GM12878 (cell line): ENCODE measurements around the gene SIRPD. TPM values are rescaled to one million over a fixed set of nuclear protein-coding genes. Genes with fewer than 3 reads are reported as not detected.

Source experiments
- BHLHE40 ChIP-seq, 2 experiments: fragments of 450-650 bp in 1 of 2; IDR thresholded peaks; 2 replicates each; pipeline ENCODE4 v1.6.1; 2011 to 2017; ENCODE audit warnings: low read depth in 2 of 2, borderline replicate concordance in 1 of 2, improper control_type of control experiment in 1 of 2, low read length in 1 of 2, mild to moderate bottlenecking in 1 of 2
- EED ChIP-seq: sonication (generic); IDR thresholded peaks from 2 replicates; pipeline ENCODE4 v1.6.1; 2016; ENCODE audit warnings: antibody characterized with exemption, low read depth
- EGR1 ChIP-seq, 2 experiments: IDR thresholded peaks; 1 replicate in 1 of 2; 2 replicates in 1 of 2; pipeline ENCODE4 v1.6.1; 2011 to 2012; ENCODE audit warnings: low read depth in 2 of 2, low read length in 2 of 2, borderline replicate concordance in 1 of 2, mild to moderate bottlenecking in 1 of 2, moderate library complexity in 1 of 2
- MTA3 ChIP-seq: IDR thresholded peaks from 2 replicates; pipeline ENCODE4 v1.6.1; 2012; ENCODE audit warnings: low read length, inconsistent platforms, borderline replicate concordance
- PAX8 ChIP-seq: fragments of 450-650 bp; IDR thresholded peaks from 2 replicates; pipeline ENCODE4 v1.6.1; 2017; ENCODE audit warnings: mild to moderate bottlenecking, moderate library complexity
- SMAD1 ChIP-seq: fragments of 450-650 bp; IDR thresholded peaks from 2 replicates; pipeline ENCODE4 v1.6.1; 2018; ENCODE audit warnings: mild to moderate bottlenecking, low read depth; ENCODE audit not compliant: partially characterized antibody
- polyA plus RNA-seq, 11 experiments: library from polyadenylated mRNA; depleted of rRNA in 4 of 11; unstranded in 6 of 11; stranded (reverse) in 5 of 11; fragments of >200 nt; fragmentation: Nextera tagmentation in 4 of 11; fragmentation: Illumina TruSeq in 1 of 11; extraction: Ambion mirVana in 4 of 11; extraction: Trizol in 1 of 11; gene quantifications; 1 replicate in 1 of 11; 2 replicates in 10 of 11; pipeline versions ENCODE4 v1.2.1 to v1.2.3, GENCODE V29; 2011 to 2016; ENCODE audit warnings: inconsistent platforms in 2 of 11, missing spikeins in 2 of 11, low read depth in 1 of 11
- total RNA-seq, 4 experiments: library from RNA; depleted of rRNA in 3 of 4; stranded (reverse); fragments of >200 nt in 3 of 4; fragmentation: Illumina TruSeq in 1 of 4; extraction: Trizol in 1 of 4; gene quantifications; 2 replicates each; pipeline versions ENCODE4 v1.2.1 to v1.2.3, GENCODE V29; 2013 to 2021
- TF ChIP-seq, protein P1 (sequence below): IDR thresholded peaks from 2 replicates; pipeline ENCODE4 v1.6.1; 2012; ENCODE audit warnings: mild to moderate bottlenecking, low read depth, low read length
- TF ChIP-seq, protein P2 (sequence below): fragments of 450-650 bp; IDR thresholded peaks from 2 replicates; pipeline ENCODE4 v1.6.1; 2017; ENCODE audit warnings: mild to moderate bottlenecking, moderate library complexity
- TF ChIP-seq, protein P3 (sequence below): fragments of 450-650 bp; IDR thresholded peaks from 2 replicates; pipeline ENCODE4 v1.6.1; 2017; ENCODE audit warnings: mild to moderate bottlenecking, low read depth, inconsistent platforms; ENCODE audit not compliant: poor library complexity, severe bottlenecking
- TF ChIP-seq, protein P4 (sequence below): fragments of 450-650 bp; conservative IDR thresholded peaks from 2 replicates; pipeline ENCODE4 v1.6.1; 2017; ENCODE audit warnings: mild to moderate bottlenecking, moderate library complexity
- TF ChIP-seq, protein P5 (sequence below): fragments of 450-650 bp; formaldehyde crosslinking; IDR thresholded peaks from 2 replicates; pipeline ENCODE4 v1.4.0; 2020; ENCODE audit warnings: mild to moderate bottlenecking, moderate library complexity

The SIRPD gene
- total and polyA plus RNA-seq, 10 of the 15 experiments (the other 5 are each of a cell fraction or from before 2014, with no cell fraction given), result 0.10 to 1.6 (median 0.88) TPM

DNA sequence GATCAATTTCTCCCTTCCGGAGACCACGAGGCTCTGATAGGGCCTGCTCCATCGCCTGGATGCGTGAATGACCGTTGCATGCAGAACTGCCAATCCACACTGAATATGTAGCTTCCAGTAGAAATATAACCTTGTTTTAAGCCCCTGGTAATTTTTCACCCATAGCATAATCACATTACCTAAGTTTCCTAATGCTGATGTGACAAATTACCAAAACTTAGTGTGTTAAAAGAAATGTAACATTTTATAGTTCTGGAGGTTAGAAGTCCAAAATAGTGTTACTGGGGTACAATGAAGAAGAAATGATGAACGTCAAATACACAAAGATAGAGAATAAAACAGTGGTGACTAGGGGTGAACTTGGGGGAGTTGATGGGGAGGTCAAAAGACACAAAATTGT, 22.0 kb upstream of the SIRPD start (continued):
- TF ChIP-seq PAX8, result no peak
- TF ChIP-seq MTA3, result no peak
- TF ChIP-seq, protein P1, sequence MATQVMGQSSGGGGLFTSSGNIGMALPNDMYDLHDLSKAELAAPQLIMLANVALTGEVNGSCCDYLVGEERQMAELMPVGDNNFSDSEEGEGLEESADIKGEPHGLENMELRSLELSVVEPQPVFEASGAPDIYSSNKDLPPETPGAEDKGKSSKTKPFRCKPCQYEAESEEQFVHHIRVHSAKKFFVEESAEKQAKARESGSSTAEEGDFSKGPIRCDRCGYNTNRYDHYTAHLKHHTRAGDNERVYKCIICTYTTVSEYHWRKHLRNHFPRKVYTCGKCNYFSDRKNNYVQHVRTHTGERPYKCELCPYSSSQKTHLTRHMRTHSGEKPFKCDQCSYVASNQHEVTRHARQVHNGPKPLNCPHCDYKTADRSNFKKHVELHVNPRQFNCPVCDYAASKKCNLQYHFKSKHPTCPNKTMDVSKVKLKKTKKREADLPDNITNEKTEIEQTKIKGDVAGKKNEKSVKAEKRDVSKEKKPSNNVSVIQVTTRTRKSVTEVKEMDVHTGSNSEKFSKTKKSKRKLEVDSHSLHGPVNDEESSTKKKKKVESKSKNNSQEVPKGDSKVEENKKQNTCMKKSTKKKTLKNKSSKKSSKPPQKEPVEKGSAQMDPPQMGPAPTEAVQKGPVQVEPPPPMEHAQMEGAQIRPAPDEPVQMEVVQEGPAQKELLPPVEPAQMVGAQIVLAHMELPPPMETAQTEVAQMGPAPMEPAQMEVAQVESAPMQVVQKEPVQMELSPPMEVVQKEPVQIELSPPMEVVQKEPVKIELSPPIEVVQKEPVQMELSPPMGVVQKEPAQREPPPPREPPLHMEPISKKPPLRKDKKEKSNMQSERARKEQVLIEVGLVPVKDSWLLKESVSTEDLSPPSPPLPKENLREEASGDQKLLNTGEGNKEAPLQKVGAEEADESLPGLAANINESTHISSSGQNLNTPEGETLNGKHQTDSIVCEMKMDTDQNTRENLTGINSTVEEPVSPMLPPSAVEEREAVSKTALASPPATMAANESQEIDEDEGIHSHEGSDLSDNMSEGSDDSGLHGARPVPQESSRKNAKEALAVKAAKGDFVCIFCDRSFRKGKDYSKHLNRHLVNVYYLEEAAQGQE, result no peak
- no peak for TF ChIP-seq BHLHE40 (IDR thresholded peaks at IDR 0.05; ENCODE audit: borderline replicate concordance in 1 of 2, low read depth in 2 of 2, low read length in 1 of 2)
- TF ChIP-seq, protein P2, sequence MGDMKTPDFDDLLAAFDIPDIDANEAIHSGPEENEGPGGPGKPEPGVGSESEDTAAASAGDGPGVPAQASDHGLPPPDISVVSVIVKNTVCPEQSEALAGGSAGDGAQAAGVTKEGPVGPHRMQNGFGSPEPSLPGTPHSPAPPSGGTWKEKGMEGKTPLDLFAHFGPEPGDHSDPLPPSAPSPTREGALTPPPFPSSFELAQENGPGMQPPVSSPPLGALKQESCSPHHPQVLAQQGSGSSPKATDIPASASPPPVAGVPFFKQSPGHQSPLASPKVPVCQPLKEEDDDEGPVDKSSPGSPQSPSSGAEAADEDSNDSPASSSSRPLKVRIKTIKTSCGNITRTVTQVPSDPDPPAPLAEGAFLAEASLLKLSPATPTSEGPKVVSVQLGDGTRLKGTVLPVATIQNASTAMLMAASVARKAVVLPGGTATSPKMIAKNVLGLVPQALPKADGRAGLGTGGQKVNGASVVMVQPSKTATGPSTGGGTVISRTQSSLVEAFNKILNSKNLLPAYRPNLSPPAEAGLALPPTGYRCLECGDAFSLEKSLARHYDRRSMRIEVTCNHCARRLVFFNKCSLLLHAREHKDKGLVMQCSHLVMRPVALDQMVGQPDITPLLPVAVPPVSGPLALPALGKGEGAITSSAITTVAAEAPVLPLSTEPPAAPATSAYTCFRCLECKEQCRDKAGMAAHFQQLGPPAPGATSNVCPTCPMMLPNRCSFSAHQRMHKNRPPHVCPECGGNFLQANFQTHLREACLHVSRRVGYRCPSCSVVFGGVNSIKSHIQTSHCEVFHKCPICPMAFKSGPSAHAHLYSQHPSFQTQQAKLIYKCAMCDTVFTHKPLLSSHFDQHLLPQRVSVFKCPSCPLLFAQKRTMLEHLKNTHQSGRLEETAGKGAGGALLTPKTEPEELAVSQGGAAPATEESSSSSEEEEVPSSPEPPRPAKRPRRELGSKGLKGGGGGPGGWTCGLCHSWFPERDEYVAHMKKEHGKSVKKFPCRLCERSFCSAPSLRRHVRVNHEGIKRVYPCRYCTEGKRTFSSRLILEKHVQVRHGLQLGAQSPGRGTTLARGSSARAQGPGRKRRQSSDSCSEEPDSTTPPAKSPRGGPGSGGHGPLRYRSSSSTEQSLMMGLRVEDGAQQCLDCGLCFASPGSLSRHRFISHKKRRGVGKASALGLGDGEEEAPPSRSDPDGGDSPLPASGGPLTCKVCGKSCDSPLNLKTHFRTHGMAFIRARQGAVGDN, result no peak
- TF ChIP-seq, protein P3, sequence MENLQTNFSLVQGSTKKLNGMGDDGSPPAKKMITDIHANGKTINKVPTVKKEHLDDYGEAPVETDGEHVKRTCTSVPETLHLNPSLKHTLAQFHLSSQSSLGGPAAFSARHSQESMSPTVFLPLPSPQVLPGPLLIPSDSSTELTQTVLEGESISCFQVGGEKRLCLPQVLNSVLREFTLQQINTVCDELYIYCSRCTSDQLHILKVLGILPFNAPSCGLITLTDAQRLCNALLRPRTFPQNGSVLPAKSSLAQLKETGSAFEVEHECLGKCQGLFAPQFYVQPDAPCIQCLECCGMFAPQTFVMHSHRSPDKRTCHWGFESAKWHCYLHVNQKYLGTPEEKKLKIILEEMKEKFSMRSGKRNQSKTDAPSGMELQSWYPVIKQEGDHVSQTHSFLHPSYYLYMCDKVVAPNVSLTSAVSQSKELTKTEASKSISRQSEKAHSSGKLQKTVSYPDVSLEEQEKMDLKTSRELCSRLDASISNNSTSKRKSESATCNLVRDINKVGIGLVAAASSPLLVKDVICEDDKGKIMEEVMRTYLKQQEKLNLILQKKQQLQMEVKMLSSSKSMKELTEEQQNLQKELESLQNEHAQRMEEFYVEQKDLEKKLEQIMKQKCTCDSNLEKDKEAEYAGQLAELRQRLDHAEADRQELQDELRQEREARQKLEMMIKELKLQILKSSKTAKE, result no peak
- no peak for TF ChIP-seq SMAD1
- TF ChIP-seq EED, result no peak
- TF ChIP-seq, protein P4, sequence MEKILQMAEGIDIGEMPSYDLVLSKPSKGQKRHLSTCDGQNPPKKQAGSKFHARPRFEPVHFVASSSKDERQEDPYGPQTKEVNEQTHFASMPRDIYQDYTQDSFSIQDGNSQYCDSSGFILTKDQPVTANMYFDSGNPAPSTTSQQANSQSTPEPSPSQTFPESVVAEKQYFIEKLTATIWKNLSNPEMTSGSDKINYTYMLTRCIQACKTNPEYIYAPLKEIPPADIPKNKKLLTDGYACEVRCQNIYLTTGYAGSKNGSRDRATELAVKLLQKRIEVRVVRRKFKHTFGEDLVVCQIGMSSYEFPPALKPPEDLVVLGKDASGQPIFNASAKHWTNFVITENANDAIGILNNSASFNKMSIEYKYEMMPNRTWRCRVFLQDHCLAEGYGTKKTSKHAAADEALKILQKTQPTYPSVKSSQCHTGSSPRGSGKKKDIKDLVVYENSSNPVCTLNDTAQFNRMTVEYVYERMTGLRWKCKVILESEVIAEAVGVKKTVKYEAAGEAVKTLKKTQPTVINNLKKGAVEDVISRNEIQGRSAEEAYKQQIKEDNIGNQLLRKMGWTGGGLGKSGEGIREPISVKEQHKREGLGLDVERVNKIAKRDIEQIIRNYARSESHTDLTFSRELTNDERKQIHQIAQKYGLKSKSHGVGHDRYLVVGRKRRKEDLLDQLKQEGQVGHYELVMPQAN, result no peak
- TF ChIP-seq EGR1 (IDR thresholded peaks at IDR 0.05; ENCODE audit: borderline replicate concordance in 1 of 2, low read depth in 2 of 2, low read length in 2 of 2), result no peak
- TF ChIP-seq, protein P5, sequence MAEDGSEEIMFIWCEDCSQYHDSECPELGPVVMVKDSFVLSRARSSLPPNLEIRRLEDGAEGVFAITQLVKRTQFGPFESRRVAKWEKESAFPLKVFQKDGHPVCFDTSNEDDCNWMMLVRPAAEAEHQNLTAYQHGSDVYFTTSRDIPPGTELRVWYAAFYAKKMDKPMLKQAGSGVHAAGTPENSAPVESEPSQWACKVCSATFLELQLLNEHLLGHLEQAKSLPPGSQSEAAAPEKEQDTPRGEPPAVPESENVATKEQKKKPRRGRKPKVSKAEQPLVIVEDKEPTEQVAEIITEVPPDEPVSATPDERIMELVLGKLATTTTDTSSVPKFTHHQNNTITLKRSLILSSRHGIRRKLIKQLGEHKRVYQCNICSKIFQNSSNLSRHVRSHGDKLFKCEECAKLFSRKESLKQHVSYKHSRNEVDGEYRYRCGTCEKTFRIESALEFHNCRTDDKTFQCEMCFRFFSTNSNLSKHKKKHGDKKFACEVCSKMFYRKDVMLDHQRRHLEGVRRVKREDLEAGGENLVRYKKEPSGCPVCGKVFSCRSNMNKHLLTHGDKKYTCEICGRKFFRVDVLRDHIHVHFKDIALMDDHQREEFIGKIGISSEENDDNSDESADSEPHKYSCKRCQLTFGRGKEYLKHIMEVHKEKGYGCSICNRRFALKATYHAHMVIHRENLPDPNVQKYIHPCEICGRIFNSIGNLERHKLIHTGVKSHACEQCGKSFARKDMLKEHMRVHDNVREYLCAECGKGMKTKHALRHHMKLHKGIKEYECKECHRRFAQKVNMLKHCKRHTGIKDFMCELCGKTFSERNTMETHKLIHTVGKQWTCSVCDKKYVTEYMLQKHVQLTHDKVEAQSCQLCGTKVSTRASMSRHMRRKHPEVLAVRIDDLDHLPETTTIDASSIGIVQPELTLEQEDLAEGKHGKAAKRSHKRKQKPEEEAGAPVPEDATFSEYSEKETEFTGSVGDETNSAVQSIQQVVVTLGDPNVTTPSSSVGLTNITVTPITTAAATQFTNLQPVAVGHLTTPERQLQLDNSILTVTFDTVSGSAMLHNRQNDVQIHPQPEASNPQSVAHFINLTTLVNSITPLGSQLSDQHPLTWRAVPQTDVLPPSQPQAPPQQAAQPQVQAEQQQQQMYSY (CRISPR knock-in tag), result no peak
